ENCODE data around the gene DNAI2.

DNAI2 gene

DNA sequence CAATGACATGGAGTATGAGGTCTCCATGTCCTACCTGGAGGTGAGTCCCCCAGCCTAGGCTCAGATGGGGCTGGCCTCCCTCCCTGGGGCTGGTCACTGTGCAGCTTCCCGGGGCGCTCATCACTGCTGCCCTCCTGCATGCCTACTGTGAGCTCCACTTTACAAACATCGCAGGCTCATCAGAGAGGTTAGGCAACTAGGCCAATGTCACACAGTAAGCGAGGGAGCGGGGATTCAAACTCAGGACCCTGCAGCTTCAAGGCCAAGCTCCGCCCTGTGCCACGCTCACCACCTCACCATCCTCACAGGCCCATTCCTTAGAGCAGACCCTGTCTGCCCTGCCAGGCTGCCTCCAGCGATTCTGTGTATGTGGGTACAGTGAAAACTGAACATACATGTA lies 69.1 kb downstream of the DNAI2 start:
- DNase-seq, result no peak

DNA sequence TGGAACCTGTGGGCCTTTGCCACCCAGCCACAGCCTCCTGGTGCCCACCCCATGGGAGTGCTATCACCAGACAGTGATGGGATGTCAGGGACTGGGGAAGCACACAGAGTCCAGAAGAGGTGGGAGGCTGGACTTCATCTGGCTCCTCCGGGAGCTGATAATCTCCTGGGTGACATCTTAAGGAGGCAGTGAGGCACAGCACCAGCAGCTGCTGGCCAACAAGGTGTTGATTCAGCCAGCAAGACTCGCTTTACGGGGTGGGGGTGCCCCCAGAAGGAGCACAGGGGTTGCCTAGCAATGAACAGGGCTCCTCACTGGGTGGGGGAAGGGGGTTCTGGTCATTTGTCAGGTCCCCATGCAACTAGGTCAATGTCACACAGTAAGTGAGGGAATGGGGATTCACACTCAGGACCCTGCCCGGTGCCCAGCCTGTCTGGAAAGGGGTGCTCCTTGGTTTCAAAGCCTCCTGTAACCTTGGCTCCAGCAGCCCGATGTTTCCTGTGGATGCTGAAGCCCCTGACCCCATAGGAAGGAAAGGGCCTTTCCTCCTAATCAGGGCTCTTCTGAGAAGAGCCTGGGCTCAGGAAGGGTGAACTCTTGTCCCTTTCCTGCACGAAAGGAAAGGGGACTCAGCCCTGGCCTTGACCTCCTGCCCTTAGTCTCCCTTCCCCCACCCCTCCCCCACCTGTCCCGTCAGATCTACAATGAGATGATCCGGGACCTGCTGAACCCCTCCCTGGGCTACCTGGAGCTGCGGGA lies 69.7 kb downstream of the DNAI2 start:
- no peak for DNase-seq

DNA sequence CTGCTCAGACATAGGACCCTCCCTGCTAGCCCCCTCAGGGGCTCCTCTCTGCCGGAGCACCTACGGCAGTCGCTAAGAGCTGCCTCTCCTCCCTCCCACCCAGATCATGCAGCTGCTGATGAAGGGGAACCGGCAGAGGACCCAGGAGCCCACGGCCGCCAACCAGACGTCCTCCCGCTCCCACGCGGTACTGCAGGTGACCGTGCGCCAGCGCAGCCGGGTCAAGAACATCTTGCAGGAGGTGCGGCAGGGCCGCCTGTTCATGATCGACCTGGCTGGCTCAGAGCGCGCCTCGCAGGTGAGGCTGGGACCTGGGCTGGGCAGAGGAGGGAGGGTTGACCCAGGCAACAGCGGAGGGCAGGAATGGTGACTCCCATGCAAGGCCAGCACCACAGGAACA lies 70.6 kb downstream of the DNAI2 start:
- DNase-seq, result no peak

DNA sequence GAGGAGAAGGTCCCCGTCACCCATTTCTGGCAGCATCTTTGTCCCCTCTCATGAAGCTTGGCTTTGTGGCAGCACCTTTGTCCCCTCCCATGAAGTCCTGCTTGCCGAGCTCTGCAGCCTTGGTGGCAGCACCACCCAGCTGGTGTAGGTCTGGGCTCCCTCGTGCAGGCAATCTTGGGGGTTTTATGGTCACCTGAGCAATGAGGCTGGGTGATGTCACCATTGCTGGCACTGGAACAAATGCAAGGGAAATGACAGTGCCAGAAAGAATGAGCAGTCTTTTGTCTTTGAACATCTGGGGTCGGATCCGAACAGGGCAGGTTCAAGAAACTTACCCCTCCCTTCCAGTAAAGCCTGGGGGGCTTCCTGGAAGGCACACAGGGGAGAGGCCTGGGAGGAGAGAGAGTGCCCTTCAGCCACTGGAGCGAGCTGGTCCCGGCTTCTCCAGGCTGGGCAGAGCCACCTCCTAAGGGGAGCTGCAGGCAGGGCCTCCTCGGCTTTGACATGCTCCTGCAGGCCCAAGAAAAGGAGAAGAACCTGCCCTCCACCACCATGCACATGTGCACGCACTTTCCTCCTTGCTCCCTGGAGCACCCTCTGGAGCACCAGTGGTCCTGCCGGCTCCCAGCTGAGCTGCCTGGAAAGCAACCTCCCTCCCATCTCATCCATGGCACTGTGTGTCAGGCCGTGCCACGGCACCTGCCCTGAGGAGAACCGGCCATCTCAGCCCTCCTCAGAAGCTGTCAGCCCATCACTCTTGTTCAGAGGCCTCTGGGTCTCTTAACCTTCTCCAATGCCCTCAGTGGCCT lies 71.6 kb downstream of the DNAI2 start:
- no peak for DNase-seq

DNA sequence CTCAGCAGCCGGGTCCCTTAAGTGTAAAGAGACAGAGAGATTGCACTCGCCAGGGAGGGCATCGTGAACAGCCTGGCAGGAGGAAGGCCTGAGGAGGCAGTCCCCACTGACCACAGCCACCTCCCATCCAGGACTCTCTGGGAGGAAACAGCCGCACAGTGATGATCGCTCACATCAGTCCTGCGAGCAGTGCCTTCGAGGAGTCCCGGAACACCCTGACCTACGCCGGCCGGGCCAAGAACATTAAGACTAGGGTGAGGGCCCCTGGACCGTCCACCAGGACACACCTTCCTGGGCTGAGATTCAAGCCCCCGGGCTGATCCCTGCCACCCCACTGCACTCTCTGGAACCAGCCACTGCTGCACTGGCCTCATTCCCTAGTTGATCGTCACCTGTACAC lies 73.6 kb downstream of the DNAI2 start:
- no peak for DNase-seq

DNA sequence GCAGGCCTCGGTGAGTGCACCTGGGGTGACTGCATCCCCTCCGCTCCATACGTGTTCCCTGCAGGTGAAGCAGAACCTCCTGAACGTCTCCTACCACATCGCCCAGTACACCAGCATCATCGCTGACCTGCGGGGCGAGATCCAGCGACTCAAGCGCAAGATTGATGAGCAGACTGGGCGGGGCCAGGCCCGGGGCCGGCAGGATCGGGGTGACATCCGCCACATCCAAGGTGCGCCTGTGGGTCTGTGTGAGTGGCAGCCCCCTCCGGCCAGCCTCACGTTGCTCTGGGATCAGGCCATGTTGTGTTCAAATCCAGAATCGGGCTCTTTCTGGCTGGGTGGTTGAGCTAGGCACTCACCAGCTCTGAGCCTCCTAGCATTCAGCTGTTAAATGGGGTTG lies 75.1 kb downstream of the DNAI2 start:
- no peak for DNase-seq

DNA sequence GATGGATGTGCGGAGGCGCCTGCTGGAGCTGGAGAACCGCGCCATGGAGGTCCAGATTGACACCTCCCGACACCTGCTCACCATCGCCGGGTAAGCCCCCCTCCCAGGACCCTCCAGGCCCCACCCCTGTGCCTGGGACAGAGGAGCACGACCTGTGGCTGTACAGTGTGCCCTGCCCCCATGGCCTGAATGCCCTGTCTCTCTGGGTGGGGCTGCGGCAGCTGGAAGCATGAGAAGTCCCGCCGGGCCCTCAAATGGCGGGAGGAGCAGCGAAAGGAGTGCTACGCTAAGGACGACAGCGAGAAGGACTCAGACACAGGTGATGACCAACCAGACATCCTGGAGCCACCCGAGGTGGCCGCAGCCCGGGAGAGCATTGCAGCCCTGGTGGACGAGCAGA lies 76.5 kb downstream of the DNAI2 start:
- DNase-seq, result no peak

DNA sequence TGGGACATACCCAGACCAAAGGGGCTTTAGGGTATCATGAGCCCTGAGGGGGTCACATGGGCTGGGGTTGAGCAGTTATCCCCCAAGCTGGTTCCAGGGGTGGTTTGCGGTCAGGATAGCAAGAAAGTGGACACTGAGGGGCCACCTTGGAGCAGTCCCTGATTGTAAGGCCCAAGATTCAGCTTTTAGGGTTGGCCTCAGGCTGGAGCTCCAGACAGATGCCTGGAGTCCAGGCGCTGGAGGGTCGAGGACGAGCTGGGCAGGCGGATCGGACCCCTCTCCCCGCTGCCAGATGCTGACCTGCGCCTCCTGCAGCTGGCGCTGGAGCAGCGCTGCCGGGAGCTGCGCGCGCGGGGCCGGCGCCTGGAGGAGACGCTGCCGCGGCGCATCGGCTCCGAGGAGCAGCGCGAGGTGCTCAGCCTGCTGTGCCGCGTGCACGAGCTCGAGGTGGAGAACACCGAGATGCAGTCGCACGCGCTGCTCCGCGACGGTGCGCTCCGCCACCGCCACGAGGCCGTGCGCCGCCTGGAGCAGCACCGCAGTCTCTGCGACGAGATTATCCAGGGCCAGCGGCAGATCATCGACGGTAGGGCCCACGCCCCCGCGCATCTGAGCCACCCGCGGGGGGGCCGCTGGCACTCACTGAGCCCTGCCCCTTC lies 77.6 kb downstream of the DNAI2 start:
- DNase-seq, result no peak

DNA sequence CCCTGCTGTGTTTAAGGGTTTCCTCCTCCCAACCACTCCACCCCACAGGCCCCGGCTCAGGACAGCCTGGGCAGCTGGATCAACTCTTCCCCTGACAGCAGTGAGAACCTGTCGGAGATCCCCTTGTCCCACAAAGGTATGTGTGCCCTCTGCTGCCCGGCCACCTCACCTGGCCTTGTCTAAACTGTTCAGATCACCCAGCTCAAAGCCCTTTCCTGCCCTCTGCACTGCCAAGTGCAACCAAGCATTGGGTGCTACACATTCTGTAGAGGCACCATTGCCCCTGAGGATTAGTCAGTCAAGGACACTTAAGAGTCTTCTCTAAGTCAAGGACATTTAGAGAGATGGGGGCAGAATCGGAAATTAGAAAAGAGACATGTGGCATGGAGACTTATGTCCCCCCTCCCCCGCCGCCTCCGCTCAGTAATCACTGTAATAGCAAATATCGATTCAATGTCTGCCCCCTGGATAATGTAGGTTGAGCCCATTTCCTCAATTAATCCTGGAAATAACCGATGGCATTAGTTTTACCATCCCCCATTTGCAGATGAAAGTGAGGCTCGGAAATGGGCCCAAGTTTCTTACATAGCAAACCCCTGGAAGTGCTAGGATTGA lies 79.5 kb downstream of the DNAI2 start:
- DNase-seq, result no peak

DNA sequence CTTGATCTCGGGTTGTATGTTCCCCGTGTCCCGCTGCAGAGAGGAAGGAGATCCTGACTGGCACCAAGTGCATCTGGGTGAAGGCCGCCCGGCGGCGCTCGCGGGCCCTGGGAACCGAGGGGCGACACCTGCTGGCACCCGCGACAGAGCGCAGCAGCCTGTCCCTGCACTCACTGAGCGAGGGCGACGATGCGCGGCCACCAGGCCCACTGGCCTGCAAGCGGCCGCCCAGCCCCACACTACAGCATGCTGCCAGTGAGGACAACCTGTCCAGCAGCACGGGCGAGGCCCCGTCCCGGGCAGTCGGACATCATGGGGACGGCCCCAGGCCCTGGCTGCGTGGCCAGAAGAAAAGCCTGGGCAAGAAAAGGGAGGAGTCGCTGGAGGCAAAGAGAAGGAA lies 80.1 kb downstream of the DNAI2 start:
- no peak for DNase-seq

DNA sequence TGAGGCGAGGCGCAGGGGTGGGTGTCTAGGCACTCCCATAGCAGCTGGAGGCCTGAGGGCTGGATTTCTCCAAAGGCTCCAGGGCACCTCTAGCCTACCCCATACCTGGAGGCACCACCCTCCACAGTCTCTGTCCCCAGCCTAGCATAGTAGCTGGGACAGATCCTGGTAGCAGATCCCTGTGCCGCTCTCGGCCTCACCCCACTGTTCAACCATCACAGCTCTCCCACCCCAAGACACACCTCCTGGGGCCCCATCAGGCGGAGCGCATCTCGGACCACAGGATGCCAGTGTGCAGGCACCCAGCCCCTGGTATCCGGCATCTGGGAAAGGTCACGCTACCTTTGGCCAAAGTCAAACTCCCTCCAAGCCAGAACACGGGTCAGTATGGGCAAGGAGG lies 80.5 kb downstream of the DNAI2 start:
- no peak for DNase-seq

DNA sequence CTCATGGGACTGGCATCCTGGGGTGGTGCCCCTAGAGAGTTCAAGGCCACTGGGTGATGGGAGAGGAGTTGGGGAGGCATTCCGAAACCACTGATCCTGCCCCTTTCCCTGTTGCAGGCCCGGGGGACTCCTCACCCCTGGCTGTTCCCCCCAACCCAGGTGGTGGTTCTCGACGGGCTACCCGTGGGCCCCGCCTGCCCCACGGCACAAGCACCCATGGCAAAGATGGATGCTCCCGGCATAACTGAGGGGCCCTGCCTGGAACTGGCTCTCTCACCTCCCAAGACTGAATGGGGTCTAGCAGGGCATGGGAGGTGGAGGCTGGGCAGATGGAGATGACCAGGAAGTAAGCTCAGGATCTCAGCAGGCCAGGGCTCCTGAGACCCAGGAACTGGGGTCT lies 81.0 kb downstream of the DNAI2 start:
- DNase-seq, result no peak

DNA sequence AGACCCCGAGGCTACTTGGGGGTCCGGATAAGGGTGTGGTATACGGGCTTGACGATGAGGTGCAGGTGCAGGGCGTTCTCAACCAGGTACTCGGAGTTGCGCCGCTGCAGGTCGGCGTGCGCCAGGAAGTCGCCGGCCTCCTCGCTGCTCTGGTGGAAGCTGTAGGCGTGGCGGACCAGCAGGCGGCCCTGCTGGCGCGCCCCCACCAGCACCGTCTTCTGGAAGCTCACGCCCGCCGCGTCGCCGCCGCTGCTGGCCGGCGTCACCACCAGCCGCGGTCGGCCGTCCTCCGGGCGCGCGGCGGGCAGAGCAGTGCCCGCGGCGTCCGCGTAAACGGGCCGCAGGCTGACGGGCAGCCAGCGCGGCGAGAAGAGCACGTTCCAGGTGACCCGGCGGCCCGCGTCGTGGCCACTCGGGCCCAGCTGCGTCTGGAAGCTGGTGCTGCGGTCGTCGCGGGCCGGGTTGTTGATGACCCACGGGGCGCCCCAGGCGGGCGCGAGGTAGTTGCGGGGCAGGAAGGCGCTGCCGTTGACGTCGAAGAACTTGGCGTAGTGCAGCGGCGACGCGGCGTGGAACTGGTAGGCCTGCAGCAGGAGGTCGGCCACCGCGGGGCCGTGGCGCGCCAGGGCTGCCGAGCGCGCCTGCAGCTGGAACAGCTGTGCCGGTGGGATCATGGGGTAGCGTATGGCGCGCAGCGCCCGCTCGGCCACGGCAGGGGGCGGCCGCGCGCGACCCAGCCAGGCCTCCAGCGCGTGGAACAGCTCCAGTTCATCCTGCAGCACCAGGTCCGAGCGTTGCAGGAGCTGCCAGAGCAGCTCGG lies 82.8 kb downstream of the DNAI2 start:
- DNase-seq, result no peak

DNA sequence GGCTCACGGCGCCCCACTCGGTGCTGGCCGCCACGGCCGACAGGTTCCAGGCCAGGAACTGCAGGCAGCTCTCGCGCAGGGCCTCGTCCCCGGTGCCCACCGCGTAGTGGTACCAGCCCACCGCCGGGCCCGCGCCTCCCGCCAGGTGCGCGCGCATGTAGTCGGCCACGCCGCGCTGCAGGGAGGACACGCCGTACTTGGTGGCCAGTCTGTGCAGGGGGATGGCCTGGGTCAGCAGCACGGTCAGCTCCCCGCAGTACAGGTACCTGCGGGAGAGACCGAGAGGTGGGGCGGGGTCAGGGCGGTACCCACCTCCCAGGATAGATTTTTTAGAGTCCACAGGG lies 83.4 kb downstream of the DNAI2 start:
- DNase-seq, result no peak

DNA sequence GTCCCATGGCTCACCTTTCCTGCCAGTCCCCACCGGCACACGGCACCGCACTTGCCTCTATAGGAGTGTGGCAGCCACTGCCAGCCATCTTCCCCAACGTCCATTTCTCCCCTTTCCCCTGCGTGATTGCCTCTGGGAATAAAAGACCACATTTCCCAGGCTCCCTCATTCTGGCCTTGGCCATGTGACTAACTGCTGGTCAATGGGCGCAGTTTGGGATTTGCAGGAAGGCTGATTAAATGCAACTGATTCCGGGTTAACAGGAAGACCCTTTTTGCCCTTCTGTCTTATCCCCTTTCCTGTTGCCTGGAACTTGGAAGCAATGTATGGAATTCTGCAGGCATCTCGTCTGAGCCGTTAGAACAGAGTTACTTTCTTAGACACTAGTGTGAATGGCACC lies 84.7 kb downstream of the DNAI2 start:
- no peak for DNase-seq

DNA sequence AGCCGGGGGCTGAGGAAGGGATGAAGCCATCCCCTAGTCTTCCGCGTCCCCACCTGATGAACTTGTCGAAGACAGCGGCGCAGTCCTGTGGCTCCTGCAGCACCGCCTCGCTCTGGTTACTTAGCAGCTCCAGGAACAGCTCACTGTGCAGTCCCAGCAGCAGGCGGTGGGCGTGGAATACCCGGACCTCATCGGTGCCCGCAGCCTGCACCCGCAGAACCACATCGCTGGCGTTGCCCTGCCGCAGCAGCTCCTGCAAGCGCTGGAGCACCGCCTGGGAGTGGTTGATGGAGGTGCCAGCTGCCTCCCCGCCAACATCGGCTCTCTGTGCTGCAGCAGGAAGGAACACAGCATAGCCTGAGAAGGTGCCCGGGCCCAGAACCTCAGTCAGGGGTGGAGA lies 85.9 kb downstream of the DNAI2 start:
- DNase-seq, result no peak

DNA sequence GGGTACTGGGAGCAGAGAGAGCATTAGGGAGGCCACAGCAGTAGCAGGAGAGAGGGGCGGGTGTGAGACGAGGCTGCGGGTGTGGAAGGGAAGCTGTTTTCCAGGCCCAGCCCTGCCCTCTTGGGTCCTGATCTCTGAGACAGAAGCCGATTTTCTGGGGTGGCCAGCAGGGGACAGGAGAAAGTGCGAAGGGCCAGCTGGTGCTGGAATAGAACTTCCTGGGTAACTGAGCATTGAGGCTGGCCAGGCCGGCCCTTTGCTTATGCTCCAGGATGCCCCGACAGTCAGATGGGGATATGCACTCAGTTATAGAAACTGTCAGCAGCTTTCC lies 86.8 kb downstream of the DNAI2 start:
- DNase-seq, result no peak

DNA sequence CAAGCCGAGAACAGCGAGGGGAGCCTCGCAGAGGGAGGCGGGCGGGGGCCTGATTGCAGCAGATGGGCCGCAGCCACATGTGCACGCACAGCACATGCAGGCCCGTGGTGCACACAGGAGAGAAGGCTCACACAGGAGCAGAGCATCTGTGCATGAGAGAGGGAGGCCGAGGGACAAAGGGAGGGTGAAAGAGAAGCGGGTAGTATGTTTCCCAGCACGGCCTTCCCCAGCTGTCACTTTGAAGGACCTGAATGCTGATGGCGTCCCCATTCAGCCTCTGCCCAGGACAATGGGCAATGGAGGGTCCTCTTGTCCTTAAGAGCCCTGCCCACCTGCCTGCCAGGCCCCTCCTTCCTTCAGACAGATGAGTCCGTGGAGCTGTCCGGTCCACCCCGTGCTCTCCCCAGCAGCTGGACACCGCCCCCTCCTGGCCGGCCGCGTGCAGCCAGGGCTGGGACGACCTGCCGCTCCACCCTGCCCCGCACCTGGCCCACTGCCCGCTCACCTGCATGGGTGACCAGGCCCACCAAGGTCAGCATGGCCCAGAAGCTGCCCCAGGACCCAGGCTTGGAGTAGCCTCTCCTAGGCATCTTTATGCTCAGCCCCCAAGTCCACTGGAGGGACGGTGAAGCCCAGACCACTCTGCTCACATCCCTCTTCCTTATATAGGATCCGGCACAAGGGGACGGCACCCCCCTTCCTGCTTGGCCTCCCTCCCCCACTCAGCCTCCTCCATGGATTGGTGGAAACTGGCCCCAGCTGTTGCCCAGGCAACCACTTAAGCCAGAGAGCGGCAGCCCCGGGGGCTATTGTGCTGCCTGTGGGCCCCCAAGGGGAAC lies 87.4 kb downstream of the DNAI2 start, which contains the start of gene BTBD17:
Gene BTBD17, minus strand, starts transcription at position 639 of the 839 bp plus-strand sequence. Its CDS starts 49 bp downstream, at position 590.
- peak; percentile 6 for DNase-seq

DNA sequence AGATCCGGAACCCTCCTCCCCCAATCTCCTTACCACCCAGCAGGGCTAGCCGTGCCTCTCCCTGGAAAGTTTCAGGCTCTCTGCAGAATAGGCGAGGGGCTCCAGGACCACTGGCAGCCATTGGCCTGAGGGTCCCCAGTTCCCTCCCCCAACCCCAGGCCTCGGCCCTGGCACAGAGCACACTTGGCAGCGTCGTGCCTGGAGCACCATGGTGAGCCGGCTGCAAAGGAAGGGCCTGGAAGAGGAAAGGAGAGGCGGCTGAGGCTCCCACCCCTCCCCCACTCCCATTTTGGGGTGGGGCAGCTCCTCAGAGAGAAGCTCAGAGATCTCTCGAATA lies 88.0 kb downstream of the DNAI2 start:
- no peak for DNase-seq

DNA sequence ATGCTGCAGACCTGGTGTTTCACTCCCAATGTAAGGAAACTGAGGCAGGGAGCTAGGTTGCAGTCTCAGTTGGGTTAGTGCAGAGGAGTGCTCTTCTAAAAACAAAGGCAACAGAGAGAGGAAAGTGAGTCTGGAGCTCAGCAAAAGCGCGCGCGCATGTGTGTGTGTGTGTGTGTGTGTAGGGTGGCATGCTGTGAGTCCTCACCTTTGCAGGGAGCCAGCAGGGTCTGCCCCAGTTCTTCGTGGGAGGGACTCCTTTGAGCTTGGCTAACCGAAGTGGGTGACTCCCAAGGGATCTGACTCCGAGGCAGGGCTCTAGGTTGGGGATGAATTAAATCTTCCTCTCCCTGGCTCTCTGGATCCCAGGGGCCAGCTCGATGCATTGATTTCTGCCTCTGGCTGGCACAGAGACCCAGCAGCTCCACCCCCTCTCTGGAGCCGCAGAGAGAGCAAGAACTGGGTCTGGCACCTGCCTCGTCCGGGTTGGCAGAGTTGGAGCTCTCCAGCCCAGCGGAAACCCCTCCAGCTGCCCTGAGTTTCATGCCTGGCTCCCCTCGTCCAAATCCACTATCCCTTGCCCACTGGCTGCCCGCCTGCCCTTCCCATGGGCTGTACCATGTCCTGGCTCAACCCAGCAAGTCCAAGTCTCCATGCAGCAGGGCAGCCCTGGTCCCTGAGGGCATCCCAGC lies 88.9 kb downstream of the DNAI2 start:
- no peak for DNase-seq

All from fibroblast of skin of back (primary cell).